ENCODE results near the gene RAD51B.

- no peak for TF ChIP-seq FOXP1 (CRISPR knock-in tag; IDR thresholded peaks at IDR 0.05; ENCODE audit: borderline replicate concordance)
- TF ChIP-seq, protein P1, sequence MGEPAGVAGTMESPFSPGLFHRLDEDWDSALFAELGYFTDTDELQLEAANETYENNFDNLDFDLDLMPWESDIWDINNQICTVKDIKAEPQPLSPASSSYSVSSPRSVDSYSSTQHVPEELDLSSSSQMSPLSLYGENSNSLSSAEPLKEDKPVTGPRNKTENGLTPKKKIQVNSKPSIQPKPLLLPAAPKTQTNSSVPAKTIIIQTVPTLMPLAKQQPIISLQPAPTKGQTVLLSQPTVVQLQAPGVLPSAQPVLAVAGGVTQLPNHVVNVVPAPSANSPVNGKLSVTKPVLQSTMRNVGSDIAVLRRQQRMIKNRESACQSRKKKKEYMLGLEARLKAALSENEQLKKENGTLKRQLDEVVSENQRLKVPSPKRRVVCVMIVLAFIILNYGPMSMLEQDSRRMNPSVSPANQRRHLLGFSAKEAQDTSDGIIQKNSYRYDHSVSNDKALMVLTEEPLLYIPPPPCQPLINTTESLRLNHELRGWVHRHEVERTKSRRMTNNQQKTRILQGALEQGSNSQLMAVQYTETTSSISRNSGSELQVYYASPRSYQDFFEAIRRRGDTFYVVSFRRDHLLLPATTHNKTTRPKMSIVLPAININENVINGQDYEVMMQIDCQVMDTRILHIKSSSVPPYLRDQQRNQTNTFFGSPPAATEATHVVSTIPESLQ (CRISPR knock-in tag; IDR thresholded peaks at IDR 0.05), result no peak
- TF ChIP-seq CTCF (IDR thresholded peaks at IDR 0.05), result no peak
- TF ChIP-seq FOXK1 (CRISPR knock-in tag; IDR thresholded peaks at IDR 0.05), result no peak
- TF ChIP-seq FOXJ3 (CRISPR knock-in tag; IDR thresholded peaks at IDR 0.05; ENCODE audit: borderline replicate concordance), result no peak
- no peak for TF ChIP-seq CREM (CRISPR knock-in tag; IDR thresholded peaks at IDR 0.05)
- TF ChIP-seq, protein P2, sequence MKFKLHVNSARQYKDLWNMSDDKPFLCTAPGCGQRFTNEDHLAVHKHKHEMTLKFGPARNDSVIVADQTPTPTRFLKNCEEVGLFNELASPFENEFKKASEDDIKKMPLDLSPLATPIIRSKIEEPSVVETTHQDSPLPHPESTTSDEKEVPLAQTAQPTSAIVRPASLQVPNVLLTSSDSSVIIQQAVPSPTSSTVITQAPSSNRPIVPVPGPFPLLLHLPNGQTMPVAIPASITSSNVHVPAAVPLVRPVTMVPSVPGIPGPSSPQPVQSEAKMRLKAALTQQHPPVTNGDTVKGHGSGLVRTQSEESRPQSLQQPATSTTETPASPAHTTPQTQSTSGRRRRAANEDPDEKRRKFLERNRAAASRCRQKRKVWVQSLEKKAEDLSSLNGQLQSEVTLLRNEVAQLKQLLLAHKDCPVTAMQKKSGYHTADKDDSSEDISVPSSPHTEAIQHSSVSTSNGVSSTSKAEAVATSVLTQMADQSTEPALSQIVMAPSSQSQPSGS (CRISPR knock-in tag; IDR thresholded peaks at IDR 0.05; ENCODE audit: borderline replicate concordance, low read depth), result no peak
- TF ChIP-seq TEAD4 (CRISPR knock-in tag; IDR thresholded peaks at IDR 0.05), result no peak
- TF ChIP-seq ZNF138 (CRISPR knock-in tag; conservative IDR thresholded peaks at IDR 0.05), result no peak
- no peak for TF ChIP-seq ZNF219 (CRISPR knock-in tag; IDR thresholded peaks at IDR 0.05; ENCODE audit: borderline replicate concordance)
- no peak for TF ChIP-seq NR2C2 (CRISPR knock-in tag; IDR thresholded peaks at IDR 0.05)
- no peak for TF ChIP-seq PREB (CRISPR knock-in tag; IDR thresholded peaks at IDR 0.05; ENCODE audit: borderline replicate concordance)
- TF ChIP-seq TCF7 (CRISPR knock-in tag; IDR thresholded peaks at IDR 0.05; ENCODE audit: low read depth), result no peak
- TF ChIP-seq IRF2 (CRISPR knock-in tag; IDR thresholded peaks at IDR 0.05; ENCODE audit: borderline replicate concordance, low read depth), result no peak
These were observed 897.1 kb downstream of the RAD51B start for GRCh38 chr14:68716698-68717097.
